DMS79 (cell line): ENCODE results near the gene KRTAP10-5.
"Not testable (repeated sequence)": the region's sequence is repeated elsewhere in the genome, so short reads cannot be mapped to it uniquely, and the experiment has no call there.

ENCODE experiments used
- DNase-seq: peaks from one replicate; lab custom pipeline; 2025; lab: John Stamatoyannopoulos, UW

The KRTAP10-5 gene, protein sequence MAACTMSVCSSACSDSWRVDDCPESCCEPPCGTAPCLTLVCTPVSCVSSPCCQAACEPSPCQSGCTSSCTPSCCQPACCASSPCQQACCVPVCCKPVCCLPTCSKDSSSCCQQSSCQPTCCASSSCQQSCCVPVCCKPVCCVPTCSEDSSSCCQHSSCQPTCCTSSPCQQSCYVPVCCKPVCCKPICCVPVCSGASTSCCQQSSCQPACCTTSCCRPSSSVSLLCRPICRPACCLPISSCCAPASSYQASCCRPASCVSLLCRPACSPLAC

GRCh38 chr21:44580231-44580821 is at the start of gene KRTAP10-5:
KRTAP10-5 (minus strand) TSS chr21:44580604; CDS start chr21:44580578, 26 bp downstream.
- DNase-seq, result not testable (repeated sequence)

DNA sequence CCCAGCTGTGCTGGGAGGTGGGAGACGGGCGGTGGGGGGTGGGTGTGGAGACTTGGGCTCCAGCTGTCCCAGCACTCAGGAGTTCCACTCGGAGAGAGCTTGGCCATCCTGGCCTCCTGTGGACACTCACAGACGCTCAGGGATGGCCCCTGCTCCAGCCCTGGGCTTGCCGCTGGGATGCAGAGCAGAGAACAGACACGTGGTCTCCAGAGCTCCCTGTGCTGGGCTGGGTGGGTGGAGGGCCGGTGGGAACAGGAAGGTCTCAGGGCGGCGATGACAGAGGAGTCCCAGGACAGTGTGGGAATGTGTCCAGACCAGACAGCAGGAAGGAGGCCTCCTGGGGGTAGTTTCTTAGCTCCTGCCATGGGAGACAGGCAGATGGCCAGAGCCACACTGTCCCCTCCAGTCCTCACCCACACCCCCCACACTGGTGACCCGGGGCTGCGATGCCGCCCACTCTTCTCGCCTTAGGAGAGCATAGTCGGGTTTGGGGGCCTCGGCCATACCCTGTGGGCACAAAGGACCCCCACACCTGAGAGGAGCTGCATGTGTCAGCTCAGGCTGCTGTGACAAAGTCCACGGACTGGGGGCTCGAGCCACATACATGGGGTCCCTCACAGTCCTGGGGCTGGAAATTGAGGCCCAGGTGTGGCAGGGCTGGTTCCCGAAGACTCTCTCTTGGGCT is 48.4 kb upstream of the KRTAP10-5 start:
- DNase-seq, result no peak

DNA sequence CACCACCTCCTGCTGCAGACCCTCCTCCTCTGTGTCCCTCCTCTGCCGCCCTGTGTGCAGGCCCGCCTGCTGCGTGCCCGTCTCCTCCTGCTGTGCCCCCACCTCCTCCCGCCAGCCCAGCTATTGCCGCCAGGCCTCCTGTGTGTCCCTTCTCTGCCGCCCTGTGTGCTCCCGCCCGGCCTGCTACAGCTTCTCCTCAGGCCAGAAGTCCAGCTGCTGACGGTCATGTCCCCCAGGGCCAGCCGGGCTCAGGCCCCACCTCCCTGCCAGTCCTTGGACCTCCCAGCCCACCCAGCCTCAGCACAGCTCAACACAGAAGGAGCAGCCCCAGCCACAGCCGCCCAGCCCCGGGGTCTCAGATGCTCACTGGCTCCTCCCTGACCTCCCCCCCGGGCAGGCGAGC is 47.4 kb upstream of the KRTAP10-5 start:
- not testable (repeated sequence) for DNase-seq

- DNase-seq, result not testable (repeated sequence)
Observed at GRCh38 chr21:44627181-44627822, 46.9 kb upstream of the KRTAP10-5 start.

- DNase-seq, result no peak
Observed at GRCh38 chr21:44626673-44627143, 46.3 kb upstream of the KRTAP10-5 start, which contains the start of gene KRTAP10-9. KRTAP10-9 (plus strand) TSS chr21:44627093; CDS start chr21:44627172, 79 bp downstream.

DNA sequence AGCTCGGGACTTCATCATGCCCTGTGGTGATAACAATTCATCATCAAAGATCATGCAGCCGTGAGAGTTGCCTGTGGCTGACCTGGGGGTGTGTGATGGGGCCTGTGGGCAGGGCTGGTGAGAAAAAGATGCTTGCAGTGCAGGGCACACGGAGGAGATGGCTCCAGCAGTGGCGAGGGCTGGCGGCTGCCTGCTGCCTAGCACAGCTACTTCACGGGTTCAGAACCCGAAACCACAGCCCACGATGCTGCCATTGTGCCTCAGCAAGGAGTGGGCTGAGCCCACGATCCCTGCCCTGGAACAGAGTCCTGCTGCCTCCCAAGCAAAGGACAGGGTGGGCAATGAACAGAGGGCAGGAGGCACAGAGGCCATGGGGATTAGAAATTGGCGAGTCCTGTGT is 45.9 kb upstream of the KRTAP10-5 start:
- no peak for DNase-seq

DNA sequence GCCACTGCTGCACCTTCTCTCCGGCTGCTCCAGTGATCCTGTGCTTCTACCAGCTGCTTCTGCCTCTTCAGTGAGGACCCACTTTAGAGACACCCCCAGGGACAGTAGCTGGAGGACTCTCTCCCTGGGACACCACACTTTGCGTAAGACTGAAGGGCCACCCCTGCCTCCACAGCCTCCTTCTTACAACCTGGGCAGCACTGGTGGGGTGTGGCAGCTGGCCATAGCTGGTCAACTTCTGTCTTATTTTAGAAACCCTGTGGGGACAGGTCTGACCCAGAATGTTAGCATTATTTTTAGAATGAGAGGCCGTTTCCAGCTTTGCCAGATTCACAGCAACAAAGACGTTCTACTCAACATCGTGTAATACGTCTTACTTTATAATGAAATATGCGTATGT is 45.4 kb upstream of the KRTAP10-5 start:
- DNase-seq, result no peak

DNA sequence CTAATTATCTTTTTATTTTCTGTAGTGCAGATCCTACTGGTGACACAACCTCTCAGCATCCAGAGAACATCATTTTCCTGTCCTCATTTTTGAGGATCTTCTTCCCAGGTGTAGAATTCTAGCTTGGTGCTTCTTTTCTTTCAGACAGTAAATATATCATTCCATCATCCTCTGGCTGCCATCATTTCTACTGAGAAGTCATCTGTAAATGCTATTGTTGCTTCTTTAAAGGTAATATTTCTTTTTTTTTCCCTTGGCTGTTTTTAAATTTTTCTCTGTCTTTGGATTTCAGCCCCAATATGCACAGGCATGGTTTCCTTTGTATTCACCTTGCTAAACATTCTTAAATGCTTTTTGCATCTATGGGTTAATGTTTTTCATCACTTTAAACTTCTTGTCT is 43.2 kb upstream of the KRTAP10-5 start:
- DNase-seq, result no peak

DNA sequence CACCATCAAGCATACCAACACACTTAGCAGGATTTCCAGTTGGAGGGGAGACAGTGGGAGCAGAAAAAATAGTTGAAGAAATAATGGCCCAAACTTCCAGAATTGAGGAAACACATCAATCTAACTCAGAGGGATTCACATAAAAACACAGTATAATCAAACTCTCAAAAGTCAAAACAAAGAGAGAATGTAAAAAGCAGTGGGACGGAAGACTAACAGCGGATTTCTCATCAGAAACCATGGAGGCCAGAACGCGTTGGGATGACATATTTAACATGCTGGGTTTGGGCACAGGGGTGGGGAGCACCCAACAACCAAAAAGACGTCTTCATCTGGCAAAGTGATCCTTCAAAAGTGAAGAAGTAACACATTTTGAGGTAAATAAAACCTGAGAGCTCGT is 39.5 kb upstream of the KRTAP10-5 start:
- DNase-seq, result no peak

- DNase-seq, result no peak
Observed at GRCh38 chr21:44618909-44619308, 38.5 kb upstream of the KRTAP10-5 start.

DNA sequence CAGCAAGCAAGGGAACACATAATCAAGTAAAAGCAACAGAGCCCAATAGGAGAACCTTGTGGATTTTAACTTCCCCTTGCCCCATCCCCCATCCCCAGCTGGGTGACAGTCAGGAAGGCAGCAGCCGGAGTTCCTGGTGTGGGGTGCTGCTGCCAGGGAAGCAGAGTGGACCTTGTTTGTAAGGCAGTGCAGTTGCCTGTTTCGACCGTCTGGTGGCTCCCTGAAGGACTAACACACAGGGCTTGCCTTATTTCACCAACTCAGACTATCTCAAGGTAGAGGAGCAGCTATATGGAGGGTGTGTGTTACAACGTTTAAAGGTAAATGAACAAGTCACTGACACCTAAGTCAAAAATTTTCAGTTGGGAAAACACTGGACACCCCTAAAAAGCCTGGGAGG is 38.1 kb upstream of the KRTAP10-5 start:
- DNase-seq, result no peak

DNA sequence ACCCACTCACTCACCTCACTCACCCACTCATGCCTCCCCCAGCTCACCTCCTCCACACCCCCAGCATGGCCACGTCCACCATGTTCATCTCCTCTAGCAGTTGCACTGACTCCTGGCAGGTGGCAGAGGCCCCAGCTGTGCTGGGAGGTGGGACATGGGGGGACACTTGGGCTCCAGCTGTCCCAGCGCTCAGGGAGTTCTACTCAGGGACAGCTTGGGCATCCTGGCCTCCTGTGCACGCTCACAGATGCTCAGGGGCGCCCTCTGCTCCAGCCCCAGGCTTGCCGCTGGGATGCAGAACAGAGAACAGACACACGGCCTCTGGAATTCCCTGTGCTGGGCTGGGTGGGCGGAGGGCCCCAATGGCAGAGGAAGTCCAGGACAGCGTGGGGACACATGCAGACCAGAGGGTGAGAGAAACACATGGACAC is 36.7 kb upstream of the KRTAP10-5 start:
- no peak for DNase-seq

DNA sequence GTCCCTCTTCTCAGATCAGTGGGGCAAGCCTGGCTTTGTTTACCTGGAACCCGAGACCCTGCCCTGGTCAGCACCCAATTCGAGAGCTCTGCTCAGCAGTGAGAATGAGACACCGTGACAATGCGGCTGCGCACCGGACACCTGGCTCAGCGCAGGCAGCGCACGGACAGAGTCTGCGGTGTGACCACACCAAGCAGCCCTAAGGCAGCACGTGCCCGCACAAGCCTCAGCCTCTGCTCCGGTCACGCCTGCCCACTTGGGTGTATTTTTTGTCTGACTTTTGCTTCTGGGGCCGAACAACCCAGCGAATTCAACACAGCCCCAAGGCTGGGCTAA is 36.2 kb upstream of the KRTAP10-5 start:
- no peak for DNase-seq

DNA sequence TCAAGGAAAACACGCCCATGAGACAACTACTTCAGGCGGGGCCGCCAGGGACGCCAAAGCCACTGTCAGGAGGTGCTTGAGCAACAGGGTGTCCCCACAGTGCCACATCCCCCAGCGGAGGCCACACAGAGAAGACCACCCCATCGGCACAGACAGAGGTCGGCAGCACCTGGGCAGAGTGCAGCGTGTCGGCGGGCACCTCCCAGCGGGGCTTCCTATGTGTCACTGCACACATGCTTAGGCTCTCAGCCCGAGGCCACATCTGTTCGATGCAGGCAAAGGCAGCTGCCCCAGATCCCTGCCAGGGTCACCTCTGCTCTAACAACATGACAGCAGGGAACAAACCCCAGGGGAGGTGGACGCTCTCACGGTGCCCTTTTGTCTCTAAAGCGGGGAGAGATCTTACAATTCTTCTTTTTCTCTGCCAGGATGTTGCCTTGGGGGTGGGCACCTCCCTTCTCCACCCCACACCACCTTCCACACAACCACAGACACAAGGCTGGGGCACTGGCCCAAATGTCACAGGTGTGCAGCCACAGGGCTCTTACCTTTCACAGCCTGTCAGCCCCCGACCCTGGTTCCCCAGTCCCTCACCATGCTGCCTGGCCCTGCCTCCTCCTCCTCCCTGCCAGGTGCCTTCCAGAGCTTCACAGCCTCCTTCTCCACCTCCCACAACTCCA is 35.6 kb upstream of the KRTAP10-5 start:
- DNase-seq, result no peak

- DNase-seq, result no peak
Observed at GRCh38 chr21:44615466-44615865, 35.1 kb upstream of the KRTAP10-5 start.

DNA sequence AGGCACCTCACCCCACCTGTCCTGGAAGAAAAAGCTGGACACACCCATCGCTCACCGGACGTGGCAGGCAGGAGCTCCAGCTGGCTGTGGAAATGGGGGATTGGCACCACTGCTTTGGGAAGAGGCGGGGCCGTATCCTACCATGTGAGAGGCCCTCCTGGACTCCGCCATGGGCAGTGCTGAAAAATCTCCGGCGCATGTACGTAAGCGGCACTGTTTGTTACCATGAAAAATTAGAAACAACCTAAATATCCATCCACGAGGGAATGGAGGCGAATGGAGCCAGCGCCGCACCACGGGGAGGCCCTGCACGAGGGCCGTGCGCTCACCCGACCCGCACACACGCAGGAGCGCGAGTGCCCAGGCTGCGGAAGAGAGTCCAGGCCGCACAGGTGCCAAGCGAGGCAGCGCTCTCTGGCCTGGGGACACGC is 34.6 kb upstream of the KRTAP10-5 start:
- DNase-seq, result no peak

DNA sequence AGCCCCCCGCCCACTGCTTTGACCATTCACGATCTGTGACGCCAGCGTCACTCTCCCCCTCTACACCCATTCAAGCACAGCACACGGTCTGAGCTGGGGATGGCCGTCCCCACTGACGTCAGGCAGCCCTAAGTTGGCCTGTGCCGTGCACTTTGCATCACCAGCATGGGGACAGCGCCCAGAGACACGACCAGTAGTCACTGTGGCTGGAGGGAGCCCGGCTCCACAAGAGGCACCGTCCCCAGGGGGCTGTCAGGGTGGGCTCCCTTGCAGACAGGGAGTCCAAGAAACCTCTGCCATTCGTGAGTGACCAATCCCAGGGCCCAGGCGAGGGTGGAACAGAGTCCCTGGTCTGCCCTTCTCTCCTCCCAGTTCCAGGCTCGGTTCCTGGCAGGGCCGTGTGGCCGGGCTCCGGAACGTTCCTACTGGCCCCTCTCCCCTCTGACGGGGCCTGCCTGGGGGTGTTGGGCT is 33.8 kb upstream of the KRTAP10-5 start:
- no peak for DNase-seq

DNA sequence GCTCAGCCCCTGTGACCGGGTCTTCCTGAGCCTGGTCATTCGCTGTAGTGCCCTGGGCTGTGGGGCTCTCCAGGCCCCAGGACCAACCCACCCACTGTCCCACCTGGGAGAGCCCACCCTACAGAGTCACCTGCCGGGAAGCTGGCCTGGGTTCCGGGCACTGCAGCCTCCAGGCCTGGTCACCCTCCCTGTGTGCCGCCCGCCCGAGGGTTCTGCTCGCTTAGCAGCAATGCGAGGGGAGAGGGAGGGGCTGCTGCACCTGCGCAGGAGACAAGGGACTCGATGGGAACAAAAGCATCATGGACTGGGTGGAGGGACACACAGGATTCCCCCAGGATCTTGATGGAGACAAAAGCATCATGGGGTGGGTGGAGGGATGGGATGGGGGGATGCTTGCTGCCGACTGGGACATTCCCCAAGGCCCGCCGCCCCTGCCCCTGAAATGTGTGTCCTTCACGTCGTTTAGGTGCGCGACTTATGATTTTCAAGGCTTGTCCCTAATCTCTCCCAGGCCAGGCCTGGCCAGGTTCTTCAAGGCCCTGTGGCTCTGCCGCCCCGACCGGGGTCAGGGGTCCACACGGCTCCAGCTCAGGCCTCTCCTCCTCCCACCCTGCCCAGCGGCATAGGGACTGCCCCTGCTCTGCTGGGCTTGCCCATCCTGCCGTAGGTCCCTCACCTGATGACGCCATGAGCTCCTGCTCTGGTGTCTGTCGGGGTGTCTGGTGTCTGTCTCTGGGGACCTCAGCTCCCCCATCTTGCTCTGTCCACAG is 33.2 kb upstream of the KRTAP10-5 start:
- DNase-seq, result no peak

DNA sequence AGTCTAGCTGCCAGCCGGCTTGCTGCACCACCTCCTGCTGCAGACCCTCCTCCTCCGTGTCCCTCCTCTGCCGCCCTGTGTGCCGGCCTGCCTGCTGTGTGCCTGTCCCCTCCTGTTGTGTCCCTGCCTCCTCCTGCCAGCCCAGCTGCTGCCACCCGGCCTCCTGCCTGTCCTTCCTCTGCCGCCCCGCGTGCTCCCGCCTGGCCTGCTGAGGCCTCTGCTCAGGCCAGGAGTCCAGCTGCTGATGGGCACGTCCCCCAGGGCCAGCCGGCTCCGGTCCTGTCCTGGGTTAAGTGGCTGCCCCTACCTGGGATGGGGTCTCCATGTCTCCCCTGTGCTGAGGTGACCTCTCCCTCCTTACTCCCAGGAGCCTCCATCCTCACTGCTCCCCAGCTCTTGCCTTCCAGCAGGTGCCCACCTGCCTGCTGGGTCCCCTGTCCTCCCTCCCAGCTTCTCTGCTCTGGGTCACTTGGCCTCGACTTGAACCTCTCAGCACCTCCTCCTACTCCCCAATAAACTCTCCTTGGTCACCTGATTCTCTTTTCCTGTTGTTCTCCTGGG is 32.3 kb upstream of the KRTAP10-5 start:
- DNase-seq, result no peak

DNA sequence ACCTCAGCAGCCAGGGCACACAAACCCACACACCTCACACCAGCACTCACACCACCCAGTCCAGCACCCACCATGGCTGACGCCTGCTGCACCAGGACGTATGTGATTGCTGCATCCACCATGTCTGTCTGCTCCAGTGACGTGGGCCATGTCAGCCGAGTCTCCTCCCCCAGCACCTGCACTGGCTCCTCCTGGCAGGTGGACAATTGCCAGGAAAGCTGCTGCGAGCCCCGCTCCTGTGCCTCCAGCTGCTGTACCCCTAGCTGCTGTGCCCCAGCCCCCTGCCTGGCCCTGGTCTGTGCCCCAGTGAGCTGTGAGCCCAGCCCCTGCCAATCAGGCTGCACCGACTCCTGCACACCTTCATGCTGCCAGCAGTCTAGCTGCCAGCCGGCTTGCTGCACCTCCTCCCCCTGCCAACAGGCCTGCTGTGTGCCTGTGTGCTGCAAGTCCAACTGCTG is 31.7 kb upstream of the KRTAP10-5 start, which contains the start of gene KRTAP10-8:
Gene KRTAP10-8 (plus strand): TSS at position 51 of the 458 bp plus-strand sequence. CDS start 22 bp downstream, at position 73.
- DNase-seq, result no peak
